HepG2 (cell line): ENCODE measurements around the gene TSNAX. TPM values are rescaled to one million over a fixed set of nuclear protein-coding genes. Genes with fewer than 3 reads are reported as not detected.

Source experiments
- ESRRA ChIP-seq: sonication (generic); formaldehyde crosslinking; IDR thresholded peaks from 2 replicates; pipeline ENCODE4 v1.5.1; 2020; ENCODE audit warnings: mild to moderate bottlenecking, low read depth, missing genetic modification reagents
- KDM2A ChIP-seq: sonication (generic); formaldehyde crosslinking; IDR thresholded peaks from 2 replicates; pipeline ENCODE4 v1.4.0; 2020; ENCODE audit warnings: low read depth, missing genetic modification reagents, borderline replicate concordance
- KDM5B ChIP-seq: sonication (generic); formaldehyde crosslinking; IDR thresholded peaks from 2 replicates; pipeline ENCODE4 v1.4.0; 2020; ENCODE audit warnings: missing genetic modification reagents, mild to moderate bottlenecking, borderline replicate concordance
- MIER2 ChIP-seq: IDR thresholded peaks from 2 replicates; pipeline ENCODE4 v1.6.1; 2016; ENCODE audit warnings: missing biosample characterization, missing genetic modification reagents
- MIXL1 ChIP-seq: IDR thresholded peaks from 2 replicates; pipeline ENCODE4 v1.6.1; 2016
- PAF1 ChIP-seq: IDR thresholded peaks from 2 replicates; pipeline ENCODE4 v1.6.1; 2016; ENCODE audit warnings: missing genetic modification reagents, missing compliant biosample characterization
- RARA ChIP-seq: IDR thresholded peaks from 2 replicates; pipeline ENCODE4 v1.6.1; 2016; ENCODE audit warnings: missing genetic modification reagents, missing compliant biosample characterization
- SRF ChIP-seq: IDR thresholded peaks from 2 replicates; pipeline ENCODE4 v1.6.1; 2011; ENCODE audit warnings: mild to moderate bottlenecking, low read depth, low read length, moderate library complexity
- TARDBP ChIP-seq: sonication (generic); formaldehyde crosslinking; IDR thresholded peaks from 2 replicates; pipeline ENCODE4 v1.8.0; 2022; ENCODE audit warnings: mild to moderate bottlenecking, missing genetic modification reagents
- ZNF251 ChIP-seq: sonication (generic); formaldehyde crosslinking; IDR thresholded peaks from 2 replicates; pipeline ENCODE4 v1.9.0; 2021; ENCODE audit warnings: mild to moderate bottlenecking, missing genetic modification reagents
- ZNF292 ChIP-seq: sonication (generic); formaldehyde crosslinking; IDR thresholded peaks from 2 replicates; pipeline ENCODE4 v1.8.1; 2022; ENCODE audit warnings: mild to moderate bottlenecking, low read depth, missing genetic modification reagents, borderline replicate concordance
- ZNF614 ChIP-seq: IDR thresholded peaks from 2 replicates; pipeline ENCODE4 v1.6.1; 2018; ENCODE audit warnings: missing biosample characterization, missing genetic modification reagents, inconsistent platforms, borderline replicate concordance
- polyA plus RNA-seq, 8 experiments: library from polyadenylated mRNA; depleted of rRNA in 3 of 8; stranded (reverse) in 7 of 8; unstranded in 1 of 8; fragments of >200 nt; fragmentation: Illumina TruSeq in 4 of 8; extraction: Trizol in 4 of 8; gene quantifications; 2 replicates each; pipeline versions ENCODE4 v1.2.1 to v1.2.3, GENCODE V29; 2011 to 2016; ENCODE audit warnings: low read depth in 4 of 8, missing spikeins in 1 of 8, mixed read lengths in 1 of 8; ENCODE audit not compliant: insufficient read depth in 1 of 8
- total RNA-seq, 5 experiments: library from RNA; depleted of rRNA; stranded (reverse); fragments of >200 nt; fragmentation: Illumina TruSeq; extraction: Trizol; gene quantifications; 2 replicates each; pipeline ENCODE4 v1.2.3, GENCODE V29; 2016; ENCODE audit warnings: low read depth in 1 of 5
- TF ChIP-seq, protein P1 (sequence below): sonication (generic); formaldehyde crosslinking; IDR thresholded peaks from 2 replicates; pipeline ENCODE4 v1.5.0; 2020; ENCODE audit warnings: mild to moderate bottlenecking, missing genetic modification reagents
- TF ChIP-seq, protein P2 (sequence below), 2 experiments: sonication (generic) in 1 of 2; formaldehyde crosslinking in 1 of 2; IDR thresholded peaks; 2 replicates each; pipeline versions ENCODE4 v1.6.1 to v1.9.0; 2014 to 2022; ENCODE audit warnings: antibody characterized with exemption in 1 of 2, borderline replicate concordance in 1 of 2, inconsistent platforms in 1 of 2, low read depth in 1 of 2, missing genetic modification reagents in 1 of 2
- TF ChIP-seq, protein P3 (sequence below): sonication (generic); formaldehyde crosslinking; IDR thresholded peaks from 2 replicates; pipeline ENCODE4 v1.9.0; 2021; ENCODE audit warnings: missing genetic modification reagents, mild to moderate bottlenecking, borderline replicate concordance
- TF ChIP-seq, protein P4 (sequence below): sonication (generic); formaldehyde crosslinking; conservative IDR thresholded peaks from 2 replicates; pipeline ENCODE4 v1.8.0; 2022; ENCODE audit warnings: mild to moderate bottlenecking, moderate library complexity, missing genetic modification reagents

Gene TSNAX
- total and polyA plus RNA-seq, 2 of the 13 experiments (the other 11 are each of a cell fraction or from before 2014, with no cell fraction given) = 13.2 to 46.2 TPM

DNA sequence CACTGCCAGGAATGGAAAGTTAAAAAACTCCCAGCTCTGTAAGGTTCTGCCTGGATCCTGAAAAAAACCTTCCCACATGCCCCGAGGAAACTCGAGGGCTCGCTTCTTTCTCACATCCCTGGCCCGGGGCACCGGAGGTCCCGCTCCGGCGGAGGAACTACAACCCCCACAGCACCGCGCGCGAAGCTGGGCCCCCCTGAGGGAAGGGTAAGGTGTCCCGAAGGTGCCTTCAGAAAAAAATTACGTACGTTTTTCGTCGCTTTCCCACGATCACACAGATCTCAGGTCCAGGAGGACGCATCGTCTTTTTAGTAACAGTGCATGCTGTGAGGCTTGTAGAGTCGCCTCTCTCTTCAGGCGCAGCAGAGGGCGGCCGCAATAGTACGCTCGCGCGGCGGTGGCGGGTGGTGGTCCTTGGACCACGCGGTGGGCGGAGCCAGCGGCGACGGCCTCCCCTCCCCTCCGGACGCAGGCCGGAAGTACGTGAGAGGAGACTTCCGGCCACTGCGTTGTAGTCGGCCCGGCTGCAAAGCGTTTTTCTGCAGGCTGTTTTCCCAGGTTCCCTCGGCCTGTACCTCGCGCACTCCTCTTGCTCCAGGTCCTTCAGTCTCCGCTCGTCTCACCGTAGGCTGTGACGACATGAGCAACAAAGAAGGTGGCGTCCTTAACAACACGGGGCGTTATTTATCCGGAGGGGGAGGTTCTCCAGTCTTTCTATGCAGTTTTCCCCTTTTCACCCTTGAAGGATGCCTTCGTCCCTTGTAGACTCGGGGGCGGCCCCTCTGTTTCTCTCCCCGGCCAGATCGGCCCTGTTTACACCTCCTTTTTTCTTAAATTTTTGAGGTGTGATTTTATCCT is at the start of gene TSNAX (continued):
- TF ChIP-seq, protein P1, sequence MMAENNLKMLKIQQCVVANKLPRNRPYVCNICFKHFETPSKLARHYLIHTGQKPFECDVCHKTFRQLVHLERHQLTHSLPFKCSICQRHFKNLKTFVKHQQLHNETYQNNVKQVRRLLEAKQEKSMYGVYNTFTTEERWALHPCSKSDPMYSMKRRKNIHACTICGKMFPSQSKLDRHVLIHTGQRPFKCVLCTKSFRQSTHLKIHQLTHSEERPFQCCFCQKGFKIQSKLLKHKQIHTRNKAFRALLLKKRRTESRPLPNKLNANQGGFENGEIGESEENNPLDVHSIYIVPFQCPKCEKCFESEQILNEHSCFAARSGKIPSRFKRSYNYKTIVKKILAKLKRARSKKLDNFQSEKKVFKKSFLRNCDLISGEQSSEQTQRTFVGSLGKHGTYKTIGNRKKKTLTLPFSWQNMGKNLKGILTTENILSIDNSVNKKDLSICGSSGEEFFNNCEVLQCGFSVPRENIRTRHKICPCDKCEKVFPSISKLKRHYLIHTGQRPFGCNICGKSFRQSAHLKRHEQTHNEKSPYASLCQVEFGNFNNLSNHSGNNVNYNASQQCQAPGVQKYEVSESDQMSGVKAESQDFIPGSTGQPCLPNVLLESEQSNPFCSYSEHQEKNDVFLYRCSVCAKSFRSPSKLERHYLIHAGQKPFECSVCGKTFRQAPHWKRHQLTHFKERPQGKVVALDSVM (CRISPR knock-in tag) = 0 out of 2 replicates have a peak, but pooled peaks have one; percentile 51
- peak; percentile 58; the same call in 1 of the 2 replicates for TF ChIP-seq ESRRA (CRISPR knock-in tag)
- TF ChIP-seq KDM2A (CRISPR knock-in tag) = peak; percentile 90
- TF ChIP-seq MIER2 = no peak; the same call in 1 of the 2 replicates
- TF ChIP-seq ZNF614 = 0 out of 2 replicates have a peak, but pooled peaks have one; percentile 64
- TF ChIP-seq, protein P2, sequence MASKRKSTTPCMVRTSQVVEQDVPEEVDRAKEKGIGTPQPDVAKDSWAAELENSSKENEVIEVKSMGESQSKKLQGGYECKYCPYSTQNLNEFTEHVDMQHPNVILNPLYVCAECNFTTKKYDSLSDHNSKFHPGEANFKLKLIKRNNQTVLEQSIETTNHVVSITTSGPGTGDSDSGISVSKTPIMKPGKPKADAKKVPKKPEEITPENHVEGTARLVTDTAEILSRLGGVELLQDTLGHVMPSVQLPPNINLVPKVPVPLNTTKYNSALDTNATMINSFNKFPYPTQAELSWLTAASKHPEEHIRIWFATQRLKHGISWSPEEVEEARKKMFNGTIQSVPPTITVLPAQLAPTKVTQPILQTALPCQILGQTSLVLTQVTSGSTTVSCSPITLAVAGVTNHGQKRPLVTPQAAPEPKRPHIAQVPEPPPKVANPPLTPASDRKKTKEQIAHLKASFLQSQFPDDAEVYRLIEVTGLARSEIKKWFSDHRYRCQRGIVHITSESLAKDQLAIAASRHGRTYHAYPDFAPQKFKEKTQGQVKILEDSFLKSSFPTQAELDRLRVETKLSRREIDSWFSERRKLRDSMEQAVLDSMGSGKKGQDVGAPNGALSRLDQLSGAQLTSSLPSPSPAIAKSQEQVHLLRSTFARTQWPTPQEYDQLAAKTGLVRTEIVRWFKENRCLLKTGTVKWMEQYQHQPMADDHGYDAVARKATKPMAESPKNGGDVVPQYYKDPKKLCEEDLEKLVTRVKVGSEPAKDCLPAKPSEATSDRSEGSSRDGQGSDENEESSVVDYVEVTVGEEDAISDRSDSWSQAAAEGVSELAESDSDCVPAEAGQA (IDR thresholded peaks at IDR 0.05; ENCODE audit: low read depth) = peak; percentile 47; the same call in 1 of the 2 replicates
- TF ChIP-seq, protein P2 (CRISPR knock-in tag; IDR thresholded peaks at IDR 0.05; ENCODE audit: borderline replicate concordance) = no peak
- no peak for TF ChIP-seq RARA (CRISPR knock-in tag)
- no peak for TF ChIP-seq ZNF251 (CRISPR knock-in tag)
- TF ChIP-seq KDM5B (CRISPR knock-in tag) = peak; percentile 90
- 0 out of 2 replicates have a peak, but pooled peaks have one; percentile 40 for TF ChIP-seq ZNF292 (CRISPR knock-in tag)
- TF ChIP-seq, protein P3, sequence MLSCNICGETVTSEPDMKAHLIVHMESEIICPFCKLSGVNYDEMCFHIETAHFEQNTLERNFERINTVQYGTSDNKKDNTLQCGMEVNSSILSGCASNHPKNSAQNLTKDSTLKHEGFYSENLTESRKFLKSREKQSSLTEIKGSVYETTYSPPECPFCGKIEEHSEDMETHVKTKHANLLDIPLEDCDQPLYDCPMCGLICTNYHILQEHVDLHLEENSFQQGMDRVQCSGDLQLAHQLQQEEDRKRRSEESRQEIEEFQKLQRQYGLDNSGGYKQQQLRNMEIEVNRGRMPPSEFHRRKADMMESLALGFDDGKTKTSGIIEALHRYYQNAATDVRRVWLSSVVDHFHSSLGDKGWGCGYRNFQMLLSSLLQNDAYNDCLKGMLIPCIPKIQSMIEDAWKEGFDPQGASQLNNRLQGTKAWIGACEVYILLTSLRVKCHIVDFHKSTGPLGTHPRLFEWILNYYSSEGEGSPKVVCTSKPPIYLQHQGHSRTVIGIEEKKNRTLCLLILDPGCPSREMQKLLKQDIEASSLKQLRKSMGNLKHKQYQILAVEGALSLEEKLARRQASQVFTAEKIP = no peak
- no peak for TF ChIP-seq SRF
- peak; percentile 90 for TF ChIP-seq TARDBP (CRISPR knock-in tag)
- TF ChIP-seq, protein P4, sequence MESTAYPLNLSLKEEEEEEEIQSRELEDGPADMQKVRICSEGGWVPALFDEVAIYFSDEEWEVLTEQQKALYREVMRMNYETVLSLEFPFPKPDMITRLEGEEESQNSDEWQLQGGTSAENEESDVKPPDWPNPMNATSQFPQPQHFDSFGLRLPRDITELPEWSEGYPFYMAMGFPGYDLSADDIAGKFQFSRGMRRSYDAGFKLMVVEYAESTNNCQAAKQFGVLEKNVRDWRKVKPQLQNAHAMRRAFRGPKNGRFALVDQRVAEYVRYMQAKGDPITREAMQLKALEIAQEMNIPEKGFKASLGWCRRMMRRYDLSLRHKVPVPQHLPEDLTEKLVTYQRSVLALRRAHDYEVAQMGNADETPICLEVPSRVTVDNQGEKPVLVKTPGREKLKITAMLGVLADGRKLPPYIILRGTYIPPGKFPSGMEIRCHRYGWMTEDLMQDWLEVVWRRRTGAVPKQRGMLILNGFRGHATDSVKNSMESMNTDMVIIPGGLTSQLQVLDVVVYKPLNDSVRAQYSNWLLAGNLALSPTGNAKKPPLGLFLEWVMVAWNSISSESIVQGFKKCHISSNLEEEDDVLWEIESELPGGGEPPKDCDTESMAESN (CRISPR knock-in tag) = peak; percentile 79
- no peak for TF ChIP-seq PAF1
- TF ChIP-seq MIXL1 (CRISPR knock-in tag) = peak; percentile 61; the same call in 1 of the 2 replicates
